Activated naive CD8-positive, alpha-beta T cell treated with anti-CD3 and anti-CD28 coated beads, Interleukin-2, amount 10 ng/mL, durations not matched to agents 7 days and 5 days (primary cell): ENCODE results near the gene DOCK10. TPM values are rescaled to one million over a fixed set of nuclear protein-coding genes. Genes with fewer than 3 reads are reported as not detected.

Experiments used
- ATAC-seq: fragments of 150-1000 bp; cut with Tn5 transposase; one replicate; pipeline ENCODE4 v1.10.0; 2021; ENCODE audit warnings: low read depth, moderate library complexity
- POLR2A ChIA-PET: fragments of 350-600 bp; sonication (Branson Sonifier 250); formaldehyde crosslinking; loops from one replicate; lab custom pipeline; 2021; ENCODE audit warnings: antibody characterized with exemption; lab: Charles Lee
- DNase-seq: peaks from one replicate; pipeline ENCODE4 v3.0.0; 2021
- H3K27ac Mint-ChIP-seq: one replicate; pipeline ENCODE4 v1.8.0; 2022; ENCODE audit warnings: mild to moderate bottlenecking, mixed read lengths
- H3K27me3 Mint-ChIP-seq: one replicate; pipeline ENCODE4 v1.8.0; 2022; ENCODE audit warnings: mild to moderate bottlenecking, moderate library complexity, mixed read lengths
- H3K36me3 Mint-ChIP-seq: one replicate; pipeline ENCODE4 v1.8.0; 2021; ENCODE audit warnings: mild to moderate bottlenecking, mixed read lengths
- H3K4me1 Mint-ChIP-seq: one replicate; pipeline ENCODE4 v1.8.0; 2021; ENCODE audit warnings: mixed read lengths
- H3K4me3 Mint-ChIP-seq: one replicate; pipeline ENCODE4 v1.8.0; 2022; ENCODE audit warnings: mild to moderate bottlenecking, moderate library complexity, mixed read lengths
- H3K9me3 Mint-ChIP-seq: one replicate; pipeline ENCODE4 v1.8.0; 2021; ENCODE audit warnings: mixed read lengths
- total RNA-seq, 2 experiments: library from RNA; stranded (reverse); gene quantifications; one replicate each; pipeline ENCODE4 v1.2.3, GENCODE V29; 2021

DOCK10 gene
- total RNA-seq, 2 experiments from 2014 or later: 259 to 273 TPM

DNA sequence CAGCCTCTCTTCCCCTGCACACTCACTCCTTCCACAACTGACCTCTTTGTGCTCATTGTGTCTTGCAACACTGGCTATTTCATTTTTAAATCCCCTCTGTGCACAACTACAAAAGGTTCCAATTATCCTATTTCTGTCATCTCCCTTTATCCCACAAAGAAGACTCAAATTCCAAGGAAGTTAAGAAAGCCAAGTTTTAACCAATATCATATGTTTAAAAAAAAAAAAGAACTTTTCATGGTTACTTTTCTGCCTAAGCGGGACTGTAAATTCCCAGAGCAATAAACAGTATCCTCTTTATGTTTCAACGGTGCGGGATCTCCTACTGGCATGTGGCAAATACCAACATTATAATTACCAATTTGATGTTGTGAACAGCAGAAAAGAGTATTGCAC lies 83.8 kb downstream of the DOCK10 start:
- peaks cover 2% of the 10 kb centered on the region for H3K9me3 Mint-ChIP-seq
- peaks cover 62% of the 10 kb centered on the region for H3K4me1 Mint-ChIP-seq
- H3K4me3 Mint-ChIP-seq: no peak overlapping the region
- peaks cover 38% of the 10 kb centered on the region for H3K36me3 Mint-ChIP-seq
- POLR2A ChIA-PET: interaction anchor here (1.5 kb wide), 1 partner anchor 10 kb away, joined by 6 read pairs; no protein-coding TSS in a partner anchor
- no peak for DNase-seq
- H3K27me3 Mint-ChIP-seq: no peaks in the 10 kb centered on the region
- H3K27ac Mint-ChIP-seq: no peak overlapping the region
- ATAC-seq: no peak

- Mint-ChIP-seq H3K9me3 (peaks cover 2% of the 10 kb centered on the region), H3K36me3 (peaks cover 39% of the 10 kb centered on the region), H3K4me1 (peaks cover 65% of the 10 kb centered on the region), H3K27me3 (no peaks in the 10 kb centered on the region), H3K27ac (peak overlapping the region; percentile 68), H3K4me3 (peak overlapping the region; percentile 26)
- POLR2A ChIA-PET: interaction anchor here (0.9 to 1.8 kb wide), 7 partner anchors 10 to 40 kb away, joined by 3 to 6 read pairs (median 4); no protein-coding TSS in a partner anchor
- DNase-seq: no peak
- ATAC-seq: peak; percentile 51
These were observed 84.5 kb downstream of the DOCK10 start for GRCh38 chr2:224957540-224958461.

GRCh38 chr2:224956706-224957105 lies 85.6 kb downstream of the DOCK10 start:
- Mint-ChIP-seq H3K4me1 (peaks cover 67% of the 10 kb centered on the region), H3K9me3 (peaks cover 2% of the 10 kb centered on the region), H3K36me3 (peaks cover 33% of the 10 kb centered on the region), H3K4me3 (no peak overlapping the region), H3K27ac (peak overlapping the region; percentile 68), H3K27me3 (no peaks in the 10 kb centered on the region)
- POLR2A ChIA-PET: interaction anchor here (0.9 to 1.8 kb wide), 5 partner anchors 9 to 85 kb away, joined by 3 to 5 read pairs (median 4); no protein-coding TSS in a partner anchor
- ATAC-seq: no peak
- DNase-seq: no peak

DNA sequence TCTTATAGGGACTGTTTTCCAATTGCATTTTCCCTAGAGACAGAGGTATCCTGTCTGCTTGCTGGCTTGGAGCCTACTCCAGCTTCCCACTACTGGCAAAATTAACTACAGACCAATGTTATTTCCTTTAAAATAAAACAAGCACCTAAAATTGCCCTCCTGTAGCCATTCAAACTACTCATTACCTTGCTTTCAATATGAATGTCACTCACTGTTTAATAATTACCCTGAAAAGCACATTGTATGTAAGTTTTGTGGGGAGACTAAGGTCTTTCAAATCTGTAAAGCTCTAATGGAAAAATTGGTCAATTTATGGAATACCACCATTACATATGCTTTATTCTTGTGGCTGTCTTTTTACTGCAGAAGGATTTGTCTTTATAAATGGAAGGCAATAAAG lies 87.3 kb downstream of the DOCK10 start:
- ATAC-seq: no peak
- no peak for DNase-seq
- no peaks in the 10 kb centered on the region for H3K27me3 Mint-ChIP-seq
- H3K4me1 Mint-ChIP-seq: peaks cover 76% of the 10 kb centered on the region
- H3K27ac Mint-ChIP-seq: no peak overlapping the region
- POLR2A ChIA-PET: interaction anchor here (1.0 kb wide), 1 partner anchor 32 kb away, joined by 3 read pairs; no protein-coding TSS in a partner anchor
- H3K9me3 Mint-ChIP-seq: no peaks in the 10 kb centered on the region
- H3K4me3 Mint-ChIP-seq: no peak overlapping the region
- peaks cover 28% of the 10 kb centered on the region for H3K36me3 Mint-ChIP-seq

DNA sequence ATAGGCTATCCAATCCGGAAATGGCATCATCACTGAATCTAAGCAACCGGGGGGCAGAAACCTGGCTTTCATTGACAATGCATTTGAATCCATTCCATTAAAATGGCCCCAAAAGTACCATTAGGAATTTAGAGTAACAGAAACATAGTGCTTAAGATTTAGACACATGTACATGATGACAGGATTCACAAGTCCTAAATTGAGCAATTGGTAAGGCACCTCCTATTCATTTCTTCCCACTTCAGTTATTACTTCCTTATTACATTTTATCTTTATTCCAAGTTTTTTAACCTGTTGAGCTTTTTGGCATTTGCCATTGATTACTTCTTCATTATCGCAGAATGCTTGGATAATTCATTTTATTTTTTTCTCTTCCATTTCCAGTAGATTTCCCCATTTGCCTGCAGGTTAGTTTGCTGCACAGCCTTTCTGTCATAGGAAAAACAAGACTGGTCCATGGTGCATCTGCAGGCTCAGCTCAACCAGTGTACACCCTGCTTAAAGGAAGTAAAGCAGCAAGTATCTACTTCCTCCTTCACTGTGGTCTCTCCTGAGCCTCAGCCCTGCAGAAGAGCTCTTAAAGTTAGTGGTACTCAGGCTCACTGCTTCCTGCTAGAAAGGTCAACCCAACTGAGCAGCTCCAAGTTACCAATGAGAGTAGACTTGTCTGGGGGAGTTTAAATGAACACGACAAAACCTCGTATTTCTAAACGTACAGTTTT lies 89.2 kb downstream of the DOCK10 start:
- peaks cover 76% of the 10 kb centered on the region for H3K4me1 Mint-ChIP-seq
- ATAC-seq (peak; percentile 95), DNase-seq (no peak)
- no peaks in the 10 kb centered on the region for H3K27me3 Mint-ChIP-seq
- H3K4me3 Mint-ChIP-seq: peak overlapping the region; percentile 74
- POLR2A ChIA-PET: interaction anchor here (0.5 to 3.7 kb wide), 11 partner anchors 9 to 101 kb away, joined by 3 to 25 read pairs (median 5); no protein-coding TSS in a partner anchor
- peak overlapping the region; percentile 91 for H3K27ac Mint-ChIP-seq
- H3K9me3 Mint-ChIP-seq: no peaks in the 10 kb centered on the region
- peaks cover 29% of the 10 kb centered on the region for H3K36me3 Mint-ChIP-seq

DNA sequence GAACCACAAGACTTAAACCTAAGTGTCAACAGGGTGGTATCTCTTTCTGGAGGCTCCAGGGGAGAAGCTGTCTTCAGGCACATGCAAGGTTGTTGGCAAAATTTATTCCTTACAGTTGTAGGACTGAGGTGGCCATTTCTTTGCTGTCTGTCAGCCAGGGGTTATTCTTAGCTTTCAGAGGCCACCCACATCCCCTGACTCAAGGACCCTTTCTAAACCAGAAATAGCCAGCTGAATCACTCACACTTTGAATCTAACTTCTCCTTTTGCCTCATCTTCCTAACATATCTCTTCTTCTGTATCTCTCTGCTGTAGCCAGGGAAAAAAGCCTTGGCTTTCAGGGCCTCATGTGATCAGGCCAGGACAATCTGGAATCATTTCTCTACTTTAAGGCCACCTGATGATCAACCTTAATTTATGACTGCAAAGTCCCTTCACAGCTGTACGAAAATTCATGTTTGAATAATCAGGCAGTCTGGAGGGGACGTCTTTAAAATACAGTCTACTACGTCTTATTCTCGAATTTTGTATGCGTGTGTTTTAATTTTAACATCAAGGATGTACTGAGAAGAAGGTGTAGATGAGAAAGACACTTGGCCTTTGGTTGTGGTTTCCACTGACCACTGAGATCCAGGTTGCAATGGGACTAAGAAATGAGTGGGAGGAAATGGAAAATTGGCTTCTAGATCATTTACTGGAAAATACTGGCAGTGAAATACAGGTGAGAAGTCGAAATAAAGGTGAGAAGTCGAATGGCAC lies 90.4 kb downstream of the DOCK10 start:
- Mint-ChIP-seq H3K4me3 (peak overlapping the region; percentile 64), H3K9me3 (no peaks in the 10 kb centered on the region), H3K27ac (peak overlapping the region; percentile 89), H3K36me3 (peaks cover 29% of the 10 kb centered on the region), H3K4me1 (peaks cover 75% of the 10 kb centered on the region), H3K27me3 (no peaks in the 10 kb centered on the region)
- no peak for DNase-seq
- POLR2A ChIA-PET: interaction anchor here (1.2 to 3.7 kb wide), 3 partner anchors 8 to 101 kb away, joined by 4 to 25 read pairs (median 25); no protein-coding TSS in a partner anchor
- no peak for ATAC-seq

- Mint-ChIP-seq H3K27ac (peak overlapping the region; percentile 10), H3K4me1 (peaks cover 59% of the 10 kb centered on the region), H3K27me3 (no peaks in the 10 kb centered on the region), H3K36me3 (peaks cover 41% of the 10 kb centered on the region), H3K4me3 (peak overlapping the region; percentile 1), H3K9me3 (no peaks in the 10 kb centered on the region)
- ATAC-seq: no peak
- POLR2A ChIA-PET: interaction anchor here (1.2 to 10.9 kb wide), 3 partner anchors 19 to 91 kb away, joined by 3 to 172 read pairs (median 3); no protein-coding TSS in a partner anchor
- DNase-seq: no peak
These were observed 93.4 kb downstream of the DOCK10 start for GRCh38 chr2:224948859-224949258.

DNA sequence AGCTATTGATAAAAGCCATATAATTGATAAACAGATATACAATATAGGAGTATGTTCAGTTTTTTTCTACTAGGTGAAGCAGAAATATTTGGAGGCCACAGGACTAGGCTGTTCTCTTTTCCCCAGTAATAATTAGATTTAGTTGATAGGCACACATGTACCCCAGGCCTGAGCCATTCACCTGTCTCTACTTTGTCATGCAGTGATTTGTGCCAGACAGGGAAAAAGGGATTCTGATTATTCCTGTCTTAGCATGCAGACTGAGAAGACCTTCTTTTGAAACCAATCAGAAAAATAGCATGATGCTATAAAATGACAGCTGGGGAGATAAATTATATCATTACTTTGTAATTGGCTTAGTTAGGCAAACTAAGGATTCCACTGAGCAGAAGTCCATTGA lies 94.3 kb downstream of the DOCK10 start:
- peak overlapping the region; percentile 58 for H3K27ac Mint-ChIP-seq
- no peak overlapping the region for H3K4me3 Mint-ChIP-seq
- peaks cover 34% of the 10 kb centered on the region for H3K36me3 Mint-ChIP-seq
- ATAC-seq: no peak
- H3K4me1 Mint-ChIP-seq: peaks cover 52% of the 10 kb centered on the region
- H3K9me3 Mint-ChIP-seq: no peaks in the 10 kb centered on the region
- POLR2A ChIA-PET: interaction anchor here (1.2 to 10.9 kb wide), 7 partner anchors 9 to 92 kb away, joined by 3 to 172 read pairs (median 8); no protein-coding TSS in a partner anchor
- DNase-seq: no peak
- no peaks in the 10 kb centered on the region for H3K27me3 Mint-ChIP-seq

DNA sequence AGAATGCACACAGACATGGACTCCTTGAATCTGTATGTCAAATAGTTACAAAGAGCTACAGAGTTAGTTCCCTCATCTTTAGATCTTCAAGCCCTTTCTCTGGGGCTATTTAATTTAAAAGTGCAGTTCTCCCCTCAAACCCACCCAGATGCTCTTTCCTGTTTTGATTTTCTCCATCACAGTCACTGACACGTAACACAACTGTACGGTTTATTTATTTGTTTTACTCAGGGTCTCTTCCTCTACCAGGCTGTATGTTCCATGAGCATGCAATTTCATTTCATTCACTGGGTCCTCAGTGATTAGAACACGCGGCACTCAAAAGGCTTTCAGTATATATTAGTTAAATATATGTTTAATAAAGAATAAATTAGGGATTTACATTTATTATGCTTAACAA lies 94.7 kb downstream of the DOCK10 start:
- POLR2A ChIA-PET: interaction anchor here (0.7 to 10.9 kb wide), 10 partner anchors 9 to 106 kb away, joined by 3 to 172 read pairs (median 8); no protein-coding TSS in a partner anchor
- Mint-ChIP-seq H3K27ac (peak overlapping the region; percentile 98), H3K4me3 (peak overlapping the region; percentile 96), H3K36me3 (peaks cover 34% of the 10 kb centered on the region), H3K4me1 (peaks cover 49% of the 10 kb centered on the region), H3K27me3 (no peaks in the 10 kb centered on the region), H3K9me3 (no peaks in the 10 kb centered on the region)
- DNase-seq (no peak), ATAC-seq (no peak)

DNA sequence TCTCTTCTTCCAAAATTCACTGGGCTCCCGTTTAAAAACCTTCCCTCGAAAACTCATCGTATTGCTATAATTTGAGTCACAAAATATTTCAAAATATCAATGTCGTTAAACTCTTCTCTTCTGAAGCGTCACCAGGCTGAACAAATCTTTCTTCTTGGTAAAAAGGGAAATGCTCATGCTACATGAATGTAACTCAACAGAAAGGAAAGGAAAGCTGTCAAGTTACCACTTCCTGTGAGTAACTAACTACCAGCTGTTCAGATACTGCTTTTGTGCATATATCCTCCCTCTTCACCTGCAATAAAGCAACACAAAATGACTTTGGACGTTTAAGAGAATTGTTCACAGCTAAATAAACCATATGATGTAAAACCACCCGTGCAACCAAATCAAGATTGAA lies 95.4 kb downstream of the DOCK10 start:
- POLR2A ChIA-PET: interaction anchor here (0.7 to 10.9 kb wide), 13 partner anchors 8 to 106 kb away, joined by 3 to 172 read pairs (median 7); no protein-coding TSS in a partner anchor
- H3K27ac Mint-ChIP-seq: peak overlapping the region; percentile 98
- peaks cover 49% of the 10 kb centered on the region for H3K4me1 Mint-ChIP-seq
- H3K36me3 Mint-ChIP-seq: peaks cover 36% of the 10 kb centered on the region
- H3K27me3 Mint-ChIP-seq: no peaks in the 10 kb centered on the region
- DNase-seq: no peak
- ATAC-seq: peak; percentile 62
- H3K9me3 Mint-ChIP-seq: no peaks in the 10 kb centered on the region
- peak overlapping the region; percentile 96 for H3K4me3 Mint-ChIP-seq

- no peaks in the 10 kb centered on the region for H3K27me3 Mint-ChIP-seq
- POLR2A ChIA-PET: interaction anchor here (0.6 to 10.9 kb wide), 8 partner anchors 8 to 94 kb away, joined by 3 to 172 read pairs (median 8); no protein-coding TSS in a partner anchor
- peak overlapping the region; percentile 96 for H3K4me3 Mint-ChIP-seq
- DNase-seq: no peak
- H3K27ac Mint-ChIP-seq: peak overlapping the region; percentile 96
- H3K36me3 Mint-ChIP-seq: peaks cover 42% of the 10 kb centered on the region
- H3K4me1 Mint-ChIP-seq: peaks cover 48% of the 10 kb centered on the region
- H3K9me3 Mint-ChIP-seq: no peaks in the 10 kb centered on the region
- peak; percentile 31 for ATAC-seq
These were observed 97.3 kb downstream of the DOCK10 start for GRCh38 chr2:224944707-224945547.
